Stimulated activated CD4-positive, alpha-beta T cell treated with anti-CD3 and anti-CD28 coated beads, TNF-alpha, amount 100 ng/mL, for 4 hours (primary cell): ENCODE data around the gene TPSD1.
"Not testable (repeated sequence)": the region's sequence is repeated elsewhere in the genome, so short reads cannot be mapped to it uniquely, and the experiment has no call there.

Source experiments
- DNase-seq, 3 experiments: peaks; one replicate each; pipeline ENCODE4 v3.0.0-alpha.2; 2020; ENCODE audit warnings: low read depth in 3 of 3

Gene TPSD1

GRCh38 chr16:1241081-1241480 is 14.8 kb upstream of the TPSD1 start:
- not testable (repeated sequence) for DNase-seq

DNA sequence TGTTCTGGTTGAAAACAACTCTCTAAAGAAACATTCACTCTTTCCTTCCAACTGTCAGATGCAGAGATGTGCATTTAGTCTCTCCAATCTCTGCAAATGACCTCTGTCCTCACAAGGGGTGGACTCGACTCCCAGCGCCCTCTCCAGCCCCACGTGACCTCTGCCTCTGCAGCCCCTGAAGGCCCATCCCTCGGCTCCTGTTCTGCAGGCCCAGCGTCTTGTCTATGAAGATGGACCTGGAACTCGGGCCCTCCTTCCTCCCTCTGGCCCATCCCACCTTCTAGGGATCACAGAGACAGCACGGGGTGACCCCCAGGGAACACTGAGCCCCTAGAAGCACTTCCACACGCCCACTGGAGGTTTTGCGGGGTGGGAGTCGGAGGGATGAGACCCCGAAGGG is 12.5 kb upstream of the TPSD1 start:
- not testable (repeated sequence) for DNase-seq

DNA sequence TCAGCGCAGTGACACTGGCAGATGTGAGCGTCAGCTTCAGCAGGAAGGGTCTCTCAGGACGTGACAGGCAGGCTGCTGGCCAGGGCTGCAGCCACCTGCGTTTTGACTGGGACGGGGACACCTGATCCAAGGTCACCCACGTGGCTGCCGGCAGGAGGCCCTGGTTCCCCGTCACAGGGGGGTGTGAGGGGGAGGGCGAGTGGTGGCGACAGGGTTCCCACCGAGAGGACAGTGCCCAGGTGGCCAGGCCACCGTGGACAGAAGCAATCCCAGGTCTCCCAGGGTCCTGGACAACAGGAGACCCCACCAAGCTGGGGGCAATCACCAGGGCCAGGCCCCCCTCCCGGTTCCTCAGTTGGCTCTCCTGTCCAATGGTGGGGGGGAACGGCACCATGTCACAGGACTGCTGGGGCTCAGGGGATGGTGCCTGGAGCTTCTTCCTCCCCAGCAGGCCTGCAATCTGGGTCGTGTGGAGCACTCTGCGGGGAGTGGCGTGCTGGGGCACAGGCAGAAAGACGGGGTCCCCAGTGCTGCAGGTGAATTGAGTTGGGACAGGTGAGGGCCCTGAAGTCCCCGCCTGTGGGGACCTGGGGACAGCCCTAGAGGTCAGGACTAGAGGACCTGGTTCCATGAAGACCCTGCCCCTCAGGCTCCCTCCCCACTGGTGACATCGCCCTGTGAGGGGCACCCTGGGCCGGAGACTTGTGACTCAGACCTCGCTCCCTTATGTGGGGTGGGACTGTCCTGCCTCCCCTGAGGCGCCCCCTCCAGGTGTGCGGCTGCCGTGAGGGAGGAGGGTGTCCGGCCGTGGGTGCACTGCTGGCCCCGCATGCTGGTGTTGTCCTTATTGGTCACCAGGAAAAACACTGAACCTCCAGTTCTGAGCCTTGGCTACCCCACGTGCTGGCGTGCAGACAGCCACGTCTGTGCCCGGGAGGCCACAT is 11.7 kb upstream of the TPSD1 start:
- not testable (repeated sequence) for DNase-seq

DNA sequence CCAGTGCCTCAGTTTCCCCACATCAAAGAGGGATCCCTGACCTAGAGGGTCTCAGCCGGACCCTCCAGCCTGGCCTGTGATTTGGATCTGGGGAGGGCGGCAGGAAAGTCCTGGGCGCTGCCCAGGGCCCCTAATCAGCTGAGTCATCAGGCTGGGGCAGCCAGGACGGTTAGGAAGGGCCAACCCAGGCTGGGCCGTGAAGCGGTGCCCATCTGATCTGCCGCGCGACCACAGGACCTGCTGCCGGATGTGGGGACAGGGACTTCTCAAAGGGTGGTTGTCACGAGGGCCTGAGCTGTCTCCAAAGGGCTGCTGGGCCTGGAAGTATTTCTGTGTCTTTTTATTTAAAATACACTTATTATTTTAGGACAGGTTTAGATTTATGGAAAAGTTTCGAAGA is 11.0 kb upstream of the TPSD1 start:
- DNase-seq = no peak

DNA sequence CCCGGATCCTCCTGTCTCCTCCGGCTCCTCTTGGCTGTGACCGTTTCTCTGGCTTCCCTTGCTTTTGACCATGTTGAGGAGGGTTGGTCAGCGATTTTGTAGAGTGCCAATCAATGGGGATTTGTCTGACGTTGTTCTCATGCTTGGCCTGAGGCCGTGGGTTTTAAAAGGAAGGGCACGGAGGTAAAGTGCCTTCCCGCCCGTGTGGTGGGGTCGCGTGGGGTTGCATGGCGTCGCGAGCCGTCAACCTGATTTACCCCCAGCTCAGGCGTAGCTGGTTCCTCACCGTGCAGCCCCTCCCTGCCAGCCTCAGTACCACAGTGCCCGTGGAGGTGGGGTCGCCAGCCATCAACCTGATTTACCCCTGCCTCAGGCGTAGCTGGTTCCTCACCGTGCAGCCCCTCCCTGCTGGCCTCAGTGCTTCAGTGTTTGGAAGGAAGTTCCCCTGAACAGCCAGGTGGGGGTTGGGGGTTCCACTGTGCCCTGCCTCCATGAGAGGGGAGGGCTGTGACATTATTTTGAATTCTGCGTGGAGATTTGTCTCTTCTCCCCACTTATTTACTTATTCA is 10.3 kb upstream of the TPSD1 start:
- no peak for DNase-seq

- not testable (repeated sequence) for DNase-seq
Measured at GRCh38 chr16:1247903-1248537, 7.8 kb upstream of the TPSD1 start.

GRCh38 chr16:1249031-1249755 is 6.7 kb upstream of the TPSD1 start:
- DNase-seq = not testable (repeated sequence)

GRCh38 chr16:1253701-1254364 is 2.0 kb upstream of the TPSD1 start:
- not testable (repeated sequence) for DNase-seq

- DNase-seq = not testable (repeated sequence)
Measured at GRCh38 chr16:1254821-1255220, 1.0 kb upstream of the TPSD1 start.

DNA sequence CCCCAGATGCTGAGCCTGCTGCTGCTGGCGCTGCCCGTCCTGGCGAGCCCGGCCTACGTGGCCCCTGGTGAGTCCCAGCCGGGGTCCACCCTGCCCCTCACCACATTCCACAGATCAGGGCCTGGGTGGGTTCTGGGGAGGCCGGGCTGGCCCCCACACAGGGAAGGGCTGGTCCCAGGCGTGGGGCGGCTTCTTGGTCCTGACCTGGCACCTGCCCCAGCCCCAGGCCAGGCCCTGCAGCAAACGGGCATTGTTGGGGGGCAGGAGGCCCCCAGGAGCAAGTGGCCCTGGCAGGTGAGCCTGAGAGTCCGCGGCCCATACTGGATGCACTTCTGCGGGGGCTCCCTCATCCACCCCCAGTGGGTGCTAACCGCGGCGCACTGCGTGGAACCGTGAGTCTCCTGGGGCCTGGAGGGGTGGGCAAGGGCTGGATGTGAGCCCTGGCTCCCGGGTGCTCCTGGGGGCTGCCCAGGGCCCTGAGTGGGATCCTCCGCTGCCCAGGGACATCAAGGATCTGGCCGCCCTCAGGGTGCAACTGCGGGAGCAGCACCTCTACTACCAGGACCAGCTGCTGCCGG is 516 bp downstream of the TPSD1 start:
- DNase-seq = not testable (repeated sequence)

DNA sequence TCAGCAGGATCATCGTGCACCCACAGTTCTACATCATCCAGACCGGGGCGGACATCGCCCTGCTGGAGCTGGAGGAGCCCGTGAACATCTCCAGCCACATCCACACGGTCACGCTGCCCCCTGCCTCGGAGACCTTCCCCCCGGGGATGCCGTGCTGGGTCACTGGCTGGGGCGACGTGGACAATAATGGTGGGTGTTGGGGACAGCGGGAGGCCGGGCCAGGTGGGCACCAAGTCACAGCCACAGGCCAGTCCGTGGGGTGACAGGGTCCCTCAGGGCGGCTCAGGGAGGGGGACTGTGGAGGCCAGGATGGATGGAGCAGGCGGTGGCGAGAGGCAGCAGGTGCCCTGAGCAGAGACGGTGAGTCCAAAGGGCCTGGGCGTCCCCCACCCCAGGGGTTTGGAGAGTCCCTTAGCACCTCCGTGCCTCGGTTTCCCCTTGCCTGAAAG is 1.0 kb downstream of the TPSD1 start:
- no peak for DNase-seq

GRCh38 chr16:1257561-1258224 is 1.8 kb downstream of the TPSD1 start:
- DNase-seq = no peak

GRCh38 chr16:1258225-1258600 is 2.3 kb downstream of the TPSD1 start:
- no peak for DNase-seq

DNA sequence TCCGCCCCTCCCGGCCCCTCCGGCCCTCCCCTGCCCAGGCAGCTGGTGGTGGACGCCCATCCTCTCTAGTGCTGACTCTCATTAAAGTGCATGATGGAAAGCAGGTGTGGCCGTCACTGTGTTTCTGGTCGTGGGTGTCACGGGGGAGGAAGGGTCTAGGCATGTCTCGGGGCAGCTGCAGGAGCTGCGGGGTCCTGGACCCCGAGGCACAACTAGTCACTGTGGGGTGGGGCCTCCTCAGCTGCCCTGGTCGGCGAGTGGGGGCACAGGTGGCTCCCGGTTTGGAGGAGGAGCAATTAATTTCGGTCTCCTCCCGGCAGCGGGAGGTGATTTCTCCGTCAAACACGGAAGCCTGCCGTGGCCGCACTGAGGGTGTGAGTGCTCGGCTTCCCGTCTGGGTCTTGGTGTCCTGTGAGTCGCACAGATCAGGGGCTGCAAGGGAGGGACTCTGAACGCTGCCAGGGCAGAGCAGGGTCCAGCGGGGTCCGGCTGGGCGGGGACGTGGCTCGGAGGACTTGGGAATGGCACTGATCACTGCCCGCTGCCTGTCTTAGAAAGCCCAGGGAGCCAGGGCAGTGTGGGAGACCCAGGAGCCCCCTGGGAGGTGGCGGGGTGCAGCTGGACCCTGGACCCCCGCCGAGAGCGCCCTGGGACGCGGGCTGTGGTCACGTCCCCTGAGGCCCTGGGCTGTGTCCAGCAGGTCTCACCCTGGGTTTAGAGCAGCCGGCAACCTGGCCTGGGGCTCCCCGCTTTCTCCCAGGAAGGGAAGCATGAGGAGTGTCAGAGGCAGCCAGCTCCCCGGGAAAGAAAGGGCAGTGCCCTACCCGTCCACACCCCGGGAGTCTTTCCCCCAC is 3.3 kb downstream of the TPSD1 start:
- DNase-seq = no peak

DNA sequence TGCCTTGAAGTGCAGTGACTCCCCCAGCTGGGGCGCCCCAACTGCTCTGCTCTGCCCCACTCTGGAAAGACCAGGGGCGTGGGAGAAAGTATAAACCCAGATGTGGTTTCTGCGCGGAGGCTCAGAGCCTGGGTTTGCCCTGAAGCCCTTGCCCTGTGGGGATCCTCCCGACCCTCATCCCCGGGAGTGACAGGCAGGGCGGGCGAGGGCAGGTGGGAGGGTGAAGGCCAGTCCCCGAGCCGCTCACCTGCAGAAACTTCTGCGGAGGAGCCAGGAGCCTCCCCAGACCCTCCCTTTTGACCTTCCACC is 3.8 kb downstream of the TPSD1 start:
- no peak for DNase-seq

- DNase-seq = no peak
Measured at GRCh38 chr16:1260101-1260680, 4.3 kb downstream of the TPSD1 start.

DNA sequence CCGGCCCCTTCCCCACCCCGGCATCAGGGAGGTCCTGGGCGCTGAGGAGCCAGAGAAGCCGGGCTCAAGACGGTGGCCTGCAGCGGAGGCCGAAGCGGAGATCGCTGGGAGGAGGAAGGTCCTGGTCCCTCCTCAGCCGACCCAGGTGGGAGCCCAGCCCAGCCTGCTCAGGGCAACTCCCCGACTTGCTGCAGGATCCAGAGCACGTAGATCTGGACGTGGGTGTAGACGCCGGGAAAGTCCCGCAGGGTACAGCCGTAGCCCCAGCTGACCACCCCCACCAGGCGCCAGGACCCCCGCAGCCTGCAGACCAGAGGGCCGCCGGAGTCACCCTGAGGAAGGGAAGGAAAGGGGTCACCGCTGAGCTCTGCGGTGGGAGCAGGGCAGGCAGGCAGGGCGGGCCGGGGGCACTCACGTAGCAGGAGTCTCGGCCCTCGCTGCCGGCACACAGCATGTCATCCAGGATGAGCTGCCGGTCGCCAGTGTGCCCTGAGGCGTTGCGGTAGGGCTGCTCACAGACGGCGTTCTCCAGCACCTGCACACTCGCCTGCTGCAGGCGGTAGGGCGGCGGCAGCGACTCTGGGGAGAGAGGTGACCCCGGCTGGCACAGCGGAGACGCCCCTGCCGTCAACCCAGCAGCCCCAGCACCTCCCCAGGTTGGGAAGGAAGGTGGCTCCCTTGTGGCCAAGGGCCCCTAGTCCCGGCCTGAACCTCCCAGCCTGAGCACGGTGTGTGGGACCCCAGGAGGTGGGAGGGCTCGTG is 5.4 kb downstream of the TPSD1 start:
- DNase-seq = no peak

DNA sequence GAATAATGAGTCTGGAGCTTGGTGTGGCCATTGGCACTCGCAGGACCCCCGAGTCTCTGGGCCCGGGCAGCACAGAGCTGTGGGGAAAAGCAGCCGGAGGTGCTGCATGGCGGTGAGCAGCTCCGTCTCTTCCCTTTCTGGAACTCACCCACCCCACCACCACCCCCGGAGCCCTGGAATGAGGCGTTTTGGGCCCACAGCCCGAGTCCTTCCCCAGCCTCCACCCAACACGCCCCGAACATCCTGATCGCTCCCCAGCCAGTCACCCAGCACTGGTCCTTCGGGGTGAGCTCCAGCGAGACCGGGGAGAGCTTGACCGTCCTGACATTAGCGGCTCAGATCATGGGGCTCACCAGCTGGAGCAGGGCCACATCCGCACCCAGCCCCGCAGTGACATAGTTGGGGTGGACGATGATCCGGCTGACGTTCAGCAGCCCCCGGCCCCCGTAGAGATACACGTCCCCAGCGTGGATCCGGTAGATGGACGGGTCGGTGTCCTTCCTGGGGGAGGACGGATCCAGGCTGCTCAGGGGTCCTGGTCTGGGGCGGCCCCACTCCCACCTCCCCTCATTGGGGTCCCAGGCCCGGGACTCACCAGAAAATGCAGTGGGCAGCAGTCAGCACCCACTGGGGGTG is 6.5 kb downstream of the TPSD1 start:
- DNase-seq = no peak
